Astrocyte (in vitro differentiated cells and primary cell): ENCODE results near the gene ZNF48.

Experiments
- CTCF ChIP-seq: IDR thresholded peaks from 2 replicates; pipeline ENCODE4 v1.5.1; 2011; ENCODE audit warnings: low read depth, mild to moderate bottlenecking, inconsistent platforms, low read length, moderate library complexity; ENCODE audit not compliant: insufficient read depth
- EZH2 ChIP-seq: IDR thresholded peaks from 2 replicates; pipeline ENCODE4 v1.6.1; 2012; ENCODE audit warnings: mild to moderate bottlenecking, low read length, inconsistent platforms; ENCODE audit not compliant: insufficient read depth

GRCh38 chr16:30351586-30352419 lies 43.4 kb upstream of the ZNF48 start:
- TF ChIP-seq EZH2: no peak
- no peak for TF ChIP-seq CTCF
